HG02943 (cell line): ENCODE results near the gene HSPG2.

Source experiments
- ATAC-seq: cut with Tn5 transposase; IDR thresholded peaks from one replicate; pipeline ENCODE4 v1.9.1; 2021; ENCODE audit warnings: mild to moderate bottlenecking, low read depth, moderate library complexity; ENCODE audit not compliant: unreplicated experiment

Gene HSPG2

GRCh38 chr1:21849909-21850576, 87.1 kb downstream of the HSPG2 start:
- no peak for ATAC-seq

GRCh38 chr1:21848524-21849174, 88.5 kb downstream of the HSPG2 start:
- no peak for ATAC-seq

GRCh38 chr1:21847223-21848205, 89.6 kb downstream of the HSPG2 start:
- ATAC-seq: no peak

DNA sequence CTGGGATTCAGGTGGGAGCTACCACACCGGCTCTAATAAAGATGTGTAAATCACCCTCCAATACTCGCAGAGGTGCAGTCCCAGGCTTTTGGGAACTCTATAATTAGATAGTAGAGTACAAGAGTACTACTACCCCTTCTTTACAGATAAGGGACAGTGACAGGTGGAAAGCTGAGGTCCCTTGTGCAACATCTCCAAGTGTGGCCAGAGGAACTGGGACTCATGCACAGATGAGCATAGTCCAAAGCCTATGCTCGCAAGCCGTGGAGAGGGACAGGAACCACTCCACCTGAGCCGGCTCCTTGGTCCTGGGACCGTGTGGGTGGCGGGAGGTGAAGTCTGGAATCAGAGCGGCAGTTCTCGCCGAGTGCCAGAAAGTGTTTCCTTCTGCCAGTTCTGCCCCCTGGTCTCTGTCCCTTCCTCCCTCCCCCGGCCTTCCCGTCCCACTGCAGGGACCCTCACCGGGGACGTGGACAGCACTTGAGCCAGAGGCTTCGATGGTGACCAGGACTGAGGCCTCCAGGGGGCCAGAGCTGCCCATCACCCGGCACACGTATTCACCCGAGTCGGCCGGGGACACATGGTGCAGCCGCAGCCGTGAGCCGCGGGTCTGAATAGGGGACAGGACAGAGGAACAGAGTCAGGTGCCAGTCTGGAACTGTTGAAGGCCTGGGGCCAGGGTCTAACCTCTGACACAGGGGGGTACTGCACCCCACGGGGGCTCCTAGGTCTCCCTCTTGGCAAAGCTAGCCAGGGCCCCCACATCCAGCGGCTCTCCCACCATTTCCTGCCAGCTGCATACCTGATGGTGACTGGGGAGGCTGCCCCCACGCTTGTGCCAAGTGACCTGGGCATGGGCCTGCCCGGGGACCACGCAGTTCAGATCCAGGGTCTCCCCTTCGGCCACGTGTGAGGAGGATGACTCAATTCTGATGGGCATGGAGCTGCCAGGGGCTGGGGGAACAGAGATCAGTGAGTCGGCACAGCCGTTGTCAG, 91.2 kb downstream of the HSPG2 start:
- no peak for ATAC-seq

GRCh38 chr1:21843996-21844395, 93.1 kb downstream of the HSPG2 start:
- no peak for ATAC-seq

GRCh38 chr1:21843208-21843607, 93.9 kb downstream of the HSPG2 start:
- no peak for ATAC-seq

GRCh38 chr1:21842606-21843162, 94.4 kb downstream of the HSPG2 start:
- ATAC-seq: no peak

DNA sequence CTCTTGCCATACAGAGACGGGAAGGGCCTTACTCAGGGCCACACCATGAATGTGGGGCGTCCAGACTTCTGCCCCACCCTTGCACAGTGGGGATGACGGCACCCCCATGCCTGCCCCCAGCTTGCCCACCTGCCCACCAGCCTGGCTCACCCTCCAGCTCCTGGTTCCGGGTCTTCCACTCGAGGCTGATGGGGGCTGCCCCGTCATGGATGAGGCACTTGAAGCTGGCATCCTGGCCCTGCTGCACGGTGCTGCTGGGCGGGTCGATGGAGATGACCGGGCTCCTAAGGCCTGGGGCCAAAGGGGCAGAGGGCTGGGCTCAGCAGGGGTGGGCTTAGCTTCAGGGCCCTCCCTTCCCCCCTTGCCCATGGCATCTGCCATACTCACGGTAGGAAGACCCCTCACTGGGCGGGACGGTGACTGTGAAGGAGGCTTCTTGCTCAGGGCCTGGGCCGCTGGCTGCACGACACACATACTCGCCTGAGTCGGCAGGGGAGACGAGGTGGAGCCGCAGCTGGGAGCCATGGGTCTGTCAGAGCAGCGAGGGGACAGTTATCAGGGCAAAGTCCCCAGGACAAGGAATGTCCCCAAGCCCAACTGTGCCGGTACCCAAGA, 95.2 kb downstream of the HSPG2 start:
- no peak for ATAC-seq

- no peak for ATAC-seq
Measured at GRCh38 chr1:21840981-21841380, 96.1 kb downstream of the HSPG2 start.

GRCh38 chr1:21839337-21840037, 97.6 kb downstream of the HSPG2 start:
- ATAC-seq: no peak

GRCh38 chr1:21838359-21839157, 98.6 kb downstream of the HSPG2 start:
- ATAC-seq: no peak

DNA sequence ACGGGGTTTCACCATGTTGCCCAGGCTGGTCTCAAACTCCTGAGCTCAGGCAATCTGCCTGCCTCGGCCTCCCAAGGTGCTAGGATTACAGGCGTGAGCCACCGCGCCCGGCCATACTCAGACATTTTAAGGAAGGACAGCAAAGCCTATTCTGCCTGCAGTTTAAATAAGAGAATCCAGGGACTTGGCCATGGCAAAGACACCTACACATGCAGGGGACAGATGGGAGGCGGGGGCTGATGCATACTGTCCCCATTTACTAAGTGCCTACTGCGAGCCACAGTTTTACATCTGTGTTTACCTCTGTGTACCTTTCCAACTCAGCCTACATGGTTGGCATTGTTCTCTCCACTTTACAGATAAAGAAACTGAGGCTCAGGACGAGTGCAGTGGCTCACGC, 99.6 kb downstream of the HSPG2 start:
- ATAC-seq: no peak

GRCh38 chr1:21836729-21837128, 100.4 kb downstream of the HSPG2 start:
- ATAC-seq: no peak

GRCh38 chr1:21836010-21836409, 101.1 kb downstream of the HSPG2 start:
- no peak for ATAC-seq

DNA sequence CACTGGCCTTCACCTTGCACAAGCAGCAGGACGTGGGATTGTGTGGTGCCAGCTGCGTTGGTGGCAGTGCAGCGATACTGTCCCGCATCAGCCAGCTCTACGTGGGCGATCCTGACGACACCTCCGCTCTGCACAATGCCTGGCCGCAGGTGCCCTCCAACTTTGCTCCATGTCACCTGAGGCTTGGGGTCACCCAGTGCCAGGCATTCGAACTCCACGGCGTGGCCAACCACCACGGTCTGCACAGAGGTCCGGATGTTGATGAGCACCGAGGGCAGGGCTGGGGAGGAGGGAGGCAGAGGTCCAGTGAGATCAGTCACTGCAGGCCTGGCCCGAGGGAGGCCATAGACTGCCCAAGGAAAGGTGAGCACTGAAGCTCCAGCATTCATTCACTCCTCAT, 102.4 kb downstream of the HSPG2 start:
- no peak for ATAC-seq

GRCh38 chr1:21834094-21834493, 103.0 kb downstream of the HSPG2 start:
- ATAC-seq: no peak

- ATAC-seq: no peak
Measured at GRCh38 chr1:21833392-21833976, 103.6 kb downstream of the HSPG2 start.
